ENCODE measurements around the gene MIER1. TPM values are rescaled to one million over a fixed set of nuclear protein-coding genes. Genes with fewer than 3 reads are reported as not detected.

The MIER1 gene
- 33.7 TPM for total RNA-seq (2021; ENCODE audit: unreplicated experiment)
- polyA plus RNA-seq (2012; ENCODE audit: insufficient read length), result 11.7 TPM
- Bru-seq, nascent RNA, result percentile 97 among the genes with signal in this experiment
- BruChase-seq, experiment 1, labeled RNA remaining after a 2-hour chase, result percentile 95 among the genes with signal in this experiment
- BruChase-seq, experiment 2, labeled RNA remaining after a 6-hour chase, result percentile 85 among the genes with signal in this experiment
- long read RNA-seq, full-length matches to known transcripts, result 29 of 58 reads
- long read RNA-seq, partial matches to known transcripts, result 12 of 58 reads
- long read RNA-seq, other reads (novel, unspliced or antisense), result 17 of 58 reads

GRCh38 chr1:66924756-66925557, at the start of gene MIER1, which contains the start of gene DNAI4:
MIER1 (plus strand) TSS chr1:66924990; CDS start chr1:66925029, 39 bp downstream.
DNAI4 (minus strand) TSS chr1:66924856; CDS start chr1:66924831, 25 bp downstream.
- H3K27ac ChIP-seq (ENCODE audit: low read length), result peak within 1 kb of the TSS; percentile 98
- DNase-seq (ENCODE audit: low read depth, low spot score) (peak; percentile 96), ATAC-seq (peak; percentile 96)
- H3K4me3 ChIP-seq (ENCODE audit: low read depth in 2 of 2, low read length in 2 of 2), result peak within 1 kb of the TSS; percentile 97 to 99
- TF ChIP-seq, protein P1, sequence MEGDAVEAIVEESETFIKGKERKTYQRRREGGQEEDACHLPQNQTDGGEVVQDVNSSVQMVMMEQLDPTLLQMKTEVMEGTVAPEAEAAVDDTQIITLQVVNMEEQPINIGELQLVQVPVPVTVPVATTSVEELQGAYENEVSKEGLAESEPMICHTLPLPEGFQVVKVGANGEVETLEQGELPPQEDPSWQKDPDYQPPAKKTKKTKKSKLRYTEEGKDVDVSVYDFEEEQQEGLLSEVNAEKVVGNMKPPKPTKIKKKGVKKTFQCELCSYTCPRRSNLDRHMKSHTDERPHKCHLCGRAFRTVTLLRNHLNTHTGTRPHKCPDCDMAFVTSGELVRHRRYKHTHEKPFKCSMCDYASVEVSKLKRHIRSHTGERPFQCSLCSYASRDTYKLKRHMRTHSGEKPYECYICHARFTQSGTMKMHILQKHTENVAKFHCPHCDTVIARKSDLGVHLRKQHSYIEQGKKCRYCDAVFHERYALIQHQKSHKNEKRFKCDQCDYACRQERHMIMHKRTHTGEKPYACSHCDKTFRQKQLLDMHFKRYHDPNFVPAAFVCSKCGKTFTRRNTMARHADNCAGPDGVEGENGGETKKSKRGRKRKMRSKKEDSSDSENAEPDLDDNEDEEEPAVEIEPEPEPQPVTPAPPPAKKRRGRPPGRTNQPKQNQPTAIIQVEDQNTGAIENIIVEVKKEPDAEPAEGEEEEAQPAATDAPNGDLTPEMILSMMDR (IDR thresholded peaks at IDR 0.05), result no peak
- TF ChIP-seq SIN3A (IDR thresholded peaks at IDR 0.05; ENCODE audit: borderline replicate concordance, insufficient read depth, low read depth, low read length) (peak; percentile 56; the same call in 1 of the 2 replicates), TCF7L2 (IDR thresholded peaks at IDR 0.05; ENCODE audit: low read depth, low read length) (no peak; the same call in 1 of the 2 replicates), POLR2AphosphoS5 (IDR thresholded peaks at IDR 0.05; ENCODE audit: low read depth, low read length) (peak; percentile 95)
- TF ChIP-seq, protein P2, sequence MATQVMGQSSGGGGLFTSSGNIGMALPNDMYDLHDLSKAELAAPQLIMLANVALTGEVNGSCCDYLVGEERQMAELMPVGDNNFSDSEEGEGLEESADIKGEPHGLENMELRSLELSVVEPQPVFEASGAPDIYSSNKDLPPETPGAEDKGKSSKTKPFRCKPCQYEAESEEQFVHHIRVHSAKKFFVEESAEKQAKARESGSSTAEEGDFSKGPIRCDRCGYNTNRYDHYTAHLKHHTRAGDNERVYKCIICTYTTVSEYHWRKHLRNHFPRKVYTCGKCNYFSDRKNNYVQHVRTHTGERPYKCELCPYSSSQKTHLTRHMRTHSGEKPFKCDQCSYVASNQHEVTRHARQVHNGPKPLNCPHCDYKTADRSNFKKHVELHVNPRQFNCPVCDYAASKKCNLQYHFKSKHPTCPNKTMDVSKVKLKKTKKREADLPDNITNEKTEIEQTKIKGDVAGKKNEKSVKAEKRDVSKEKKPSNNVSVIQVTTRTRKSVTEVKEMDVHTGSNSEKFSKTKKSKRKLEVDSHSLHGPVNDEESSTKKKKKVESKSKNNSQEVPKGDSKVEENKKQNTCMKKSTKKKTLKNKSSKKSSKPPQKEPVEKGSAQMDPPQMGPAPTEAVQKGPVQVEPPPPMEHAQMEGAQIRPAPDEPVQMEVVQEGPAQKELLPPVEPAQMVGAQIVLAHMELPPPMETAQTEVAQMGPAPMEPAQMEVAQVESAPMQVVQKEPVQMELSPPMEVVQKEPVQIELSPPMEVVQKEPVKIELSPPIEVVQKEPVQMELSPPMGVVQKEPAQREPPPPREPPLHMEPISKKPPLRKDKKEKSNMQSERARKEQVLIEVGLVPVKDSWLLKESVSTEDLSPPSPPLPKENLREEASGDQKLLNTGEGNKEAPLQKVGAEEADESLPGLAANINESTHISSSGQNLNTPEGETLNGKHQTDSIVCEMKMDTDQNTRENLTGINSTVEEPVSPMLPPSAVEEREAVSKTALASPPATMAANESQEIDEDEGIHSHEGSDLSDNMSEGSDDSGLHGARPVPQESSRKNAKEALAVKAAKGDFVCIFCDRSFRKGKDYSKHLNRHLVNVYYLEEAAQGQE (IDR thresholded peaks at IDR 0.05; ENCODE audit: insufficient read depth in 1 of 2, low read depth in 2 of 2, low read length in 1 of 2), result no peak
- BruUV-seq (replicated peaks), result no TSS peak
- in situ Hi-C loops (cut with HindIII; ENCODE audit: low pct_unique_long_range_greater_than_20kb, low sequenced_read_pairs), result no loop called here
- CTCF ChIA-PET, result interaction anchor here (0.8 kb wide), 1 partner anchor 9 kb away, joined by 4 read pairs; no protein-coding TSS in a partner anchor
- peaks cover 38% of the 10 kb centered on the region for H3K4me1 ChIP-seq (ENCODE audit: control insufficient read depth, insufficient read depth, low read length)
- intact Hi-C loops (cut with micrococcal nuclease; ENCODE audit: unreplicated experiment), result no loop called here
- POLR2A ChIA-PET, result interaction anchor here (0.6 kb wide), 1 partner anchor 57 kb away, joined by 6 read pairs; no protein-coding TSS in a partner anchor
- no peaks in the 10 kb centered on the region for H3K9me3 ChIP-seq (ENCODE audit: control insufficient read depth, insufficient read depth, low read depth, low read length)
- no peaks in the 10 kb centered on the region for H3K27me3 ChIP-seq (ENCODE audit: control insufficient read depth, insufficient read depth, low read length)
- peaks cover 12% of the 10 kb centered on the region for H3K36me3 ChIP-seq (ENCODE audit: control insufficient read depth, insufficient read depth, low read length)

- DNase-seq (ENCODE audit: low read depth, low spot score), result no peak
These were observed 48.1 kb upstream of the MIER1 start for GRCh38 chr1:66876664-66877063.

More at GRCh38 chr1:66876664-66877063, 48.1 kb upstream of the MIER1 start:
- H3K27me3 ChIP-seq (ENCODE audit: control insufficient read depth, insufficient read depth, low read length), result no peaks in the 10 kb centered on the region
- no peaks in the 10 kb centered on the region for H3K36me3 ChIP-seq (ENCODE audit: control insufficient read depth, insufficient read depth, low read length)
- POLR2A ChIA-PET, result no interaction called here
- H3K4me3 ChIP-seq (ENCODE audit: low read depth in 2 of 2, low read length in 2 of 2), result no peak overlapping the region
- no peak overlapping the region for H3K27ac ChIP-seq (ENCODE audit: low read length)
- ATAC-seq, result no peak
- intact Hi-C loops (cut with micrococcal nuclease; ENCODE audit: unreplicated experiment) (no loop called here), in situ Hi-C loops (cut with HindIII; ENCODE audit: low pct_unique_long_range_greater_than_20kb, low sequenced_read_pairs) (no loop called here)
- BruUV-seq (replicated peaks), result no TSS peak
- no peak for TF ChIP-seq POLR2AphosphoS5 (IDR thresholded peaks at IDR 0.05; ENCODE audit: low read depth, low read length)
- TF ChIP-seq, protein P2 (IDR thresholded peaks at IDR 0.05; ENCODE audit: insufficient read depth in 1 of 2, low read depth in 2 of 2, low read length in 1 of 2), result no peak
- no peak for TF ChIP-seq TCF7L2 (IDR thresholded peaks at IDR 0.05; ENCODE audit: low read depth, low read length)
- TF ChIP-seq, protein P1 (IDR thresholded peaks at IDR 0.05), result no peak
- H3K9me3 ChIP-seq (ENCODE audit: control insufficient read depth, insufficient read depth, low read depth, low read length), result no peaks in the 10 kb centered on the region; the same call in 1 of the 2 replicates
- CTCF ChIA-PET, result no interaction called here
- H3K4me1 ChIP-seq (ENCODE audit: control insufficient read depth, insufficient read depth, low read length), result no peaks in the 10 kb centered on the region
